GM10266 (cell line): ENCODE measurements around the gene ATG101.

Source experiments
- DNase-seq: peaks from one replicate; pipeline ENCODE4 v3.0.0; 2012; ENCODE audit errors: extremely low spot score
- CTCF ChIP-seq: IDR thresholded peaks from 2 replicates; pipeline ENCODE4 v1.5.1; 2012; ENCODE audit warnings: mild to moderate bottlenecking, low read depth; ENCODE audit not compliant: control insufficient read depth, insufficient read depth; ENCODE audit errors: missing control alignments

ATG101 gene

GRCh38 chr12:52121824-52122539, 52.2 kb downstream of the ATG101 start:
- peak; percentile 87 for TF ChIP-seq CTCF
- peak; percentile 69 for DNase-seq

GRCh38 chr12:52122540-52122871, 52.7 kb downstream of the ATG101 start:
- DNase-seq, result peak; percentile 11
- TF ChIP-seq CTCF, result no peak

GRCh38 chr12:52122904-52123303, 53.1 kb downstream of the ATG101 start:
- DNase-seq, result peak; percentile 5
- no peak for TF ChIP-seq CTCF

- peak; percentile 42 for DNase-seq
- no peak for TF ChIP-seq CTCF
Observed at GRCh38 chr12:52123487-52124186, 53.9 kb downstream of the ATG101 start.

GRCh38 chr12:52125476-52125900, 55.7 kb downstream of the ATG101 start:
- peak; percentile 2 for DNase-seq
- TF ChIP-seq CTCF, result no peak

GRCh38 chr12:52126050-52126604, 56.3 kb downstream of the ATG101 start:
- peak; percentile 3 for DNase-seq
- TF ChIP-seq CTCF, result no peak
